KG1 (cell line): ENCODE results near the gene ULK4.
"Not testable (repeated sequence)": the region's sequence is repeated elsewhere in the genome, so short reads cannot be mapped to it uniquely, and the experiment has no call there.

Experiments used
- DNase-seq: peaks from one replicate; lab custom pipeline; 2025; lab: John Stamatoyannopoulos, UW

ULK4 gene

GRCh38 chr3:41315126-41315525 lies 646.8 kb downstream of the ULK4 start:
- no peak for DNase-seq

- DNase-seq = no peak
Measured at GRCh38 chr3:41308119-41308518, 653.8 kb downstream of the ULK4 start.

DNA sequence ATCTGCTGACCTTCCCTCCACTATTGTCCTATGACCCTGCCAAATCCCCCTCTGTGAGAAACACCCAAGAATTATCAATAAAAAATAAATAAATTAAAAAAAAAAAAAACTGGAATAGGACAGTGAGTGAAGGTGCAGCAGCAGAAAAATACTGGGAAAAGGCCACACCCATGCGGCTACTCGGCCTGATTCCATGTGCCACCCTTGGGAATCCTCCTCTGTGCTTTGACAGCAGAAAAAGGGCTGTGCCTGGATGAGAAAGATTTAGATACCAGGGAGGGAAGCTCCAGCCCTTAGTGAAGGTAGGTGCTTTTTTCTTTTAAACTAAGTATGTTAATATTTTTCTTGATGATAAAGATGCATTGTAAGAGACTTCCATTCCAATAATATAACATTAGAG lies 654.8 kb downstream of the ULK4 start:
- no peak for DNase-seq

DNA sequence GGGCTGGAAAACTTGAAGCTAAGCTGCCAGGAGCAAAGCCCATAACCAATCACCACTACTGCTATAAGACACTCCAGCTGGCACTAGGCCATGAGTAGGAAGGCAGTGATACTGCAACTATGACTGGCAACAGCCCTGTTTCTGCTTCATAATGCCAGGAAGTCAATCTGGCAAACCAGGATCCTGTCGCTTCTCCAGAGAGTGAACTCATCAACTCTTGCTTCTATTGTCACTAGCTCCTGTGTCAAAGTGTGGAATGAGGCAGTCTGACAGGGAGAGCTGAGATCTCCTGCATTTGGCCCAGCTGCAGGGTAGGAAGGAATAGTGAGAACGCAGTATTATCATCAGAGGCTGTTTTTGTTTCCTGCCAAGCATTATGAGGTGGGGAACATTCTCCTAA lies 657.3 kb downstream of the ULK4 start:
- no peak for DNase-seq

DNA sequence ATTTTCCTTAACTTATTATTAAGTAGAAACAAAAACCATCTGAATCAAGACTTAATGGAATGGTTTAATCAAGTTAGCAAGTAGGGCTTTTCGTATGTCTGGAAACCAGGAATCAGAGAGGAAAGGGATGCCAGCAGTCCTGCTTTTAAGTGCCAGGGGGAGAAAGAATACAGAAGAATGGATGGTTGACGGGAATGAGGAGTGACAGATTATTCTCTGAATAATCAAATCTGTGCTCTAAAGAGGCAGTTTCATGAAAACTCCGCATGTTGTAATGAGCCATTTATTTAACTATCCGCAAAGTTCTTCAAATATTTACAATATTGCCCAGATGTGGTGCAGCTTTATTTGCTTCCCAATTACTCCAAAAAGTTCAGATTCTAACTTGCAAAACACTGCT lies 659.6 kb downstream of the ULK4 start:
- no peak for DNase-seq

DNA sequence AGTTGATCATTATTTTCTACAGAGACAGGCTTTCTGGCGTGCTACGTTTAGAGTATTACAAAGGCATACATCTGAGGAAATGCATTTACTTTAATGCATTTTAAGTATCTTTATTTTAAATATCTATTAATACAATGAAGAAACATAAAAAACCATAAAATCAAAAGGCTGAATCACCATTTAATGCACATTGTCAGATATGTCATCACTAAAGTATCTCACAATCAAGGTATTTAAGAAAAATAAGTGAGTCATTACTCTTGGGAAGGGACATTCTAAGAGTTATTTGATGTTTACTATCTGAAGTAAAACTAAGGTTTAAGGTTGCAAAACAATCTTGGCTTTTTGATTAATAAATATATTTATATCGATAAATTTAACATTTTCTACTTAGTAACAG lies 660.4 kb downstream of the ULK4 start:
- DNase-seq = no peak

DNA sequence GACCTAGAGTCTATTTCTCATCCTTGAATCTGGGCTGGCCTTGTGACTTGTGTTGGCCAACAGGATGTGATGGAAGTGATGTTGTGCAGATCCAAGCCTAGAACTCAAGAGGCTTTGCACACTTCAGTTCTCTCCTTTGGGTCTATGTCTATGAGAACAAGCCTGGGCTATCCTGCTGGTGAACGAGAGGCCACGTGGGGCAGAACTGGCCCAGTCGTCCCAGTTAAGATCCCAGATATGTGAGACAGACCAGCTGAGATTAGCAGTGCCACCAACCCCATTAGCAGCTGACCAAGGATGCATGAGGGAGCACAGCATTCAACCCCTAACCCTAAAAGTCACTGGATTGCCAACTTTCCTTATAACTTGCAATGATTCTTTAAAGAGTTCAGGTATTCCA lies 662.9 kb downstream of the ULK4 start:
- DNase-seq = no peak

DNA sequence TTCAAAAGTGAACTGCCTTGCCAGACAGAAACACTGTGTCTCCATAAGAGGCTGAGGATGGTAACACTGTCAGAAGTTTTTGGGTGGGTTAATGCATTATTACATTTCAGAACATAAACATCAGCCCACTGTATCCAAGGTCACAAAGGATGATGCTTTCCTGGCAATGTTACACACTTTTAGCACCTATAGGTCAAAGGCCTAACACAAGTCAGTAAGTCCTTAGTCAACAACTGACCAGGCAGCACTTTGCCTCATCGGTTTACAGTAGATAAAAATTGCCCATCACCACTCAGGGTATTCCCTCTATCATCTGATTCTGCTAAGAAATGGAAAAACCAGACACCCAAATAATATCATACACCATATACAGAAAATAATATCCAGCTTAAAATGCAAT lies 664.2 kb downstream of the ULK4 start:
- DNase-seq = no peak

GRCh38 chr3:41296556-41296955 lies 665.3 kb downstream of the ULK4 start:
- no peak for DNase-seq

GRCh38 chr3:41295740-41296139 lies 666.2 kb downstream of the ULK4 start:
- DNase-seq = no peak

GRCh38 chr3:41293169-41293681 lies 668.7 kb downstream of the ULK4 start:
- no peak for DNase-seq

DNA sequence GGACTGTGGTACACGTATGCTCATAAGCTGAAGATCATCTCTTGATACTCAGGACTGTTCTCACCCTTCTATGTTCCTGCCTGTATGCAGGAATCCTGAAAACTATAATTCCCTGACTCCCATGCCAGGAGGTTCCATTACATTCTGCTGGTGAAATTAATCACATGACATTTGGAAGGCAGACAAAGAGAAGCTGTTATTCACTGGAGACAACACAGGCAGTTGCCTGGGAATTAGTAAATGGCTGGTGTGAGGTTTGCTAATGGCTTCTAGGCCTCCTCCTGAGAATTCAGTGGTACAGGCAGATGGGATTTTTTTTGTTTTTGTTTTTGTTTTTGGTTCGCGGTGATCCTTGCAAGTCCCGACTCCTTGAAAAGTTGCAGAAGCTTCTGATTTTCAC lies 671.2 kb downstream of the ULK4 start:
- no peak for DNase-seq

DNA sequence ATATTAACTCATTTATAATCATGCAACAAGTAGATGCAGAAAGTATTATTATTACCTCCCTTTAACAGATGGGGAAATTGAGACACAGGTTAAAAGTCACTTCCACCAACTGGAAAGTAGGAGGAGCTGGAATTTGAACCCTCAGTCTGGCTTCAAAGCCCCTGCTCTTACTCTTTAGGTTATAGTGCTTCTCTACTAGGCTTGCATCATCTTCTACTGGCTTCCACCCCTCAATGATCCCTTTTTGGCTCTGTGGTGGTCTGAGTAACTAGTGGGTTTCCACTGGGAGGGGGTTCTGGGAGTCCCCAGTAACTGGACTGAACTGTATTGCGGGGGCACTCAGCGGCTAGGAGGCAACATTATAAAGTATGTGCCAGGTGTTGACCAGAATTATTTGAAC lies 671.6 kb downstream of the ULK4 start:
- DNase-seq = no peak

- no peak for DNase-seq
Measured at GRCh38 chr3:41288785-41289184, 673.1 kb downstream of the ULK4 start.

DNA sequence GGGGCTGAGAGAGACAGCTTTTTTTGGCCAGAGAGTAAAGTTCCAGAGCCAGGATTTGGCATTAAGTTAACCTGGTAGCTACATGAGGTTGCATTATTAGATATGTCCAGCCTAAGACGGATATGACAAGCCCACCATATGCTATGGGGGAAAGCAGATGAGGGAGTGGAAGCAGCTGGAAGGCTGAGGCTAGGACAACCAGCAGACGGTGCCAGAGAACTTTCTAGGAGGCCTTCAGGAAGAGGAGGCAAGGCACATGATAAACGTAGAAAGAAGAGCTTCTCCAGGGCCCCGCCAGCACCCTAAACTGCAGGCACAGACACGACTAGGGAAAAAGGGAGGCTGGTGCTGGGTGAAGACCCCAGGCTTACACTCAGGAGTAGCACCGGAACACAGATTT lies 675.6 kb downstream of the ULK4 start:
- DNase-seq = no peak

DNA sequence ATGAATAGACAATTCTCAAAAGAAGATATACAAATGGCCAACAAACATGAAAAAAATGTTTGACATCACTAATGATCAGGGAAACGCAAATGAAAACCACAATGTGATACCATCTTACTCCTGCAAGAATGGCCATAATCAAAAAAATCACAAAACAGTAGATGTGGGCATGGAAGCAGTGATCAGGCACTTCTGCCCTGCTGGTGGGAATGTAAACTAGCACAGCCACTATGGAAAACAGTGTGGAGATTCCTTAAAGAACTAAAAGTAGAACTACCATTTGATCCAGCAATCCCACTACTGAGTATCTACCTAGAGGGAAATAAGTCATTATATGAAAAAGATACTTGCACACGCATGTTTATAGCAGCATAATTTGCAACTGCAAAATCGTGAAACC lies 677.0 kb downstream of the ULK4 start:
- not testable (repeated sequence) for DNase-seq

GRCh38 chr3:41277790-41278465 lies 684.0 kb downstream of the ULK4 start:
- no peak for DNase-seq

GRCh38 chr3:41276191-41276590 lies 685.7 kb downstream of the ULK4 start:
- no peak for DNase-seq

DNA sequence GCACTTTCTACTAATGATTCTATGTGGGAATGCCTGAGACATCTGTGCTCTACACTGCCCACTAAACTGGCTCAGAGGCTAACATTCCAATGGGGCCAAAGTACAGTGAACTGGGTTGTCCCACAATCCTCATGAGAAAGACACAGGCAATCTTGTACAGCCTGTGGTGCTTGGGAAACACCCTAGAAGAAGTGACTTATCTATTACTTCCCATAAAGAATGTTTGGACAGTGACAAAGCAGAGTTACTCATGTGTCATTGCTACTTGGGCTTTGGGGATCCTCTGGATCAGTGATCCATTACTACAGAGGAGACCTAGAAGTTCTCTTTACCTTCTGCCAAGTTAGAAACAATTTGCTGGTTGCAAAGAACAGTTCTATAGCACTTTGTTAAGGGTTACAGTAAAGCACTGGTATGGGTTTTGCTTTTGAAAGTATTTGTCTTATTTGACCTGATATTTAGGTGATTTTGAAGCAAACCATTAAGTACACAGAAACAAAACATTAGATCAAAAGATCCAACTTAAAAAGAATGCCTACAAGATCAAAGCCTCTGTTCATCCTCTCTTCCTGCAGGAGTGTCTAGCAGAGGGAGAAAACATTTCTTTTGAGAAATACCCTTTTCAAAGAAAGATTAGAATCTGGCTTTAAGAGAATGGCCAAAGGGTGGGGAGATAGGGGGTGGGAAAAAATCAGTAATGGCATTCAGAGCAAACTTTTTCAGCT lies 686.8 kb downstream of the ULK4 start:
- DNase-seq = no peak

GRCh38 chr3:41272667-41273066 lies 689.2 kb downstream of the ULK4 start:
- DNase-seq = no peak

GRCh38 chr3:41267975-41268640 lies 693.8 kb downstream of the ULK4 start:
- no peak for DNase-seq

- DNase-seq = no peak
Measured at GRCh38 chr3:41265823-41266273, 696.1 kb downstream of the ULK4 start.

DNA sequence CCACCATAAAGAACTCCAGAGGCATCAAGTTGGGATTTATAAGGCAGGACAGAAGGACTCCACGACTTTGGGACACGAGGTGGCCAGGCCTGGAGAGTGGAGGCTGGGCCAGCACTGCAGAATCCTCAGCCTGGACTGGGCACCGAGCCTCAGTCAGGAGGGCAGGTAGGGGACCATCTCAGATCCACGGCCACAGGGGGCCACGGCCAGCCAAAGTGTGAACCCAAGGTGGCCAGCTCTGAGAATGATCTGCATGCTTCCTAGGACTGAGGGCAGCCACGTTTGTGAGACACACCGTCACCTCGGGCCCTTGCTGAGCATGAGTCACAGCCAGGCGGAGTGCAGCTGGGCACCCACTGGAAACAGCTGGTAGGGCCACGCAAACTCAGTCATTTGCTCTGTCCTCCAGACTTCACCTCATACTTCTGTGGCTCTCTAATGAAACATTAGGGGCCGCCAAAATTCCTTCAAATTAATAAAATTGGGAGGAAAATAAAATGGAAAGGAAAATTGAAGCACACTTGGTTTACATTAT lies 696.8 kb downstream of the ULK4 start:
- DNase-seq = no peak
